Measurements from ENCODE around the gene SUSD6. TPM values are rescaled to one million over a fixed set of nuclear protein-coding genes. Genes with fewer than 3 reads are reported as not detected.
A peak's percentile ranks its signal among the peaks of the same experiment; 100 is the strongest.

SUSD6 gene
- total and polyA plus RNA-seq, 4 donors = 6.8 to 10.8 (median 7.6) TPM

GRCh38 chr14:69711477-69711876 is 100.1 kb downstream of the SUSD6 start:
- peaks cover 0 to 19% (median 5%) of the 10 kb centered on the region in 4 donors for H3K4me1 ChIP-seq (ENCODE audit: control insufficient read depth in 4 of 4, insufficient read depth in 4 of 4, low read length in 3 of 4)
- peaks cover 5 to 37% (median 19%) of the 10 kb centered on the region in 4 donors for H3K36me3 ChIP-seq (ENCODE audit: control insufficient read depth in 4 of 4, insufficient read depth in 3 of 4, low read depth in 1 of 4, low read length in 3 of 4)
- no peak overlapping the region for H3K4me3 ChIP-seq (ENCODE audit: low read depth in 1 of 3, low read length in 3 of 3)
- H3K9ac ChIP-seq (ENCODE audit: low read depth in 1 of 2, low read length in 2 of 2) = no peak overlapping the region
- H3K27ac ChIP-seq (ENCODE audit: low read depth in 1 of 2, low read length in 2 of 2) = no peak overlapping the region
- TF ChIP-seq ZBTB33 (IDR thresholded peaks at IDR 0.05) (no peak), EGR1 (IDR thresholded peaks at IDR 0.05; ENCODE audit: low read depth in 2 of 2) (no peak), HNF4A (conservative IDR thresholded peaks at IDR 0.05) (no peak), NR2F2 (IDR thresholded peaks at IDR 0.05) (peak; percentile 12)
- no peaks in the 10 kb centered on the region for H3K9me3 ChIP-seq (ENCODE audit: control insufficient read depth in 4 of 4, low read length in 3 of 4)
- no peaks in the 10 kb centered on the region for H3K27me3 ChIP-seq (ENCODE audit: control insufficient read depth in 4 of 4, insufficient read depth in 4 of 4, low read length in 3 of 4)
- no peak for DNase-seq (ENCODE audit: low spot score)
- 68% methylated on average over 1 of the region's 1 CpG for WGBS

GRCh38 chr14:69711881-69712560 is 100.6 kb downstream of the SUSD6 start:
- TF ChIP-seq RAD21 (IDR thresholded peaks at IDR 0.05) = no peak
- no peak for TF ChIP-seq TAF1 (conservative IDR thresholded peaks at IDR 0.05)
- TF ChIP-seq YY1 (IDR thresholded peaks at IDR 0.05) = no peak
- TF ChIP-seq REST (IDR thresholded peaks at IDR 0.05) = no peak
- TF ChIP-seq RXRA (IDR thresholded peaks at IDR 0.05) = no peak
- no peak for TF ChIP-seq GABPA (IDR thresholded peaks at IDR 0.05 in 1 of 2, conservative IDR thresholded peaks at IDR 0.05 in 1 of 2)
- no peak for TF ChIP-seq FOXA1 (IDR thresholded peaks at IDR 0.05)
- no peak for TF ChIP-seq MAX (IDR thresholded peaks at IDR 0.05)
- TF ChIP-seq ATF3 (IDR thresholded peaks at IDR 0.05) = no peak
- TF ChIP-seq ZBTB33 (IDR thresholded peaks at IDR 0.05) = no peak
- TF ChIP-seq HNF4G (IDR thresholded peaks at IDR 0.05) = no peak
- TF ChIP-seq NR2F2 (IDR thresholded peaks at IDR 0.05) = no peak
- TF ChIP-seq SP1 (IDR thresholded peaks at IDR 0.05) = no peak
- no peaks in the 10 kb centered on the region for H3K9me3 ChIP-seq (ENCODE audit: control insufficient read depth in 4 of 4, low read length in 3 of 4)
- no peak for DNase-seq (ENCODE audit: low spot score)
- no peak overlapping the region for H3K9ac ChIP-seq (ENCODE audit: low read depth in 1 of 2, low read length in 2 of 2)
- 69% methylated on average over 11 of the region's 11 CpGs for WGBS
- H3K36me3 ChIP-seq (ENCODE audit: control insufficient read depth in 4 of 4, insufficient read depth in 3 of 4, low read depth in 1 of 4, low read length in 3 of 4) = peaks cover 3 to 34% (median 17%) of the 10 kb centered on the region in 4 donors
- H3K4me3 ChIP-seq (ENCODE audit: low read depth in 1 of 3, low read length in 3 of 3) = no peak overlapping the region
- H3K4me1 ChIP-seq (ENCODE audit: control insufficient read depth in 4 of 4, insufficient read depth in 4 of 4, low read length in 3 of 4) = peaks cover 0 to 24% (median 5%) of the 10 kb centered on the region in 4 donors
- peak overlapping the region; percentile 4 to 57 for H3K27ac ChIP-seq (ENCODE audit: low read depth in 1 of 2, low read length in 2 of 2)
- no peaks in the 10 kb centered on the region for H3K27me3 ChIP-seq (ENCODE audit: control insufficient read depth in 4 of 4, insufficient read depth in 4 of 4, low read length in 3 of 4)

Measured in liver (tissue), 9 donors.